Activated CD8-positive, alpha-beta memory T cell treated with anti-CD3 and anti-CD28 coated beads, Interleukin-2, amount 50 U/mL, for 24 hours (primary cell): Measurements from ENCODE around the gene LRRC8D.

Experiments used
- DNase-seq: peaks from one replicate; pipeline ENCODE4 v3.0.0-alpha.2; 2020; ENCODE audit errors: extremely low read depth

The LRRC8D gene

DNA sequence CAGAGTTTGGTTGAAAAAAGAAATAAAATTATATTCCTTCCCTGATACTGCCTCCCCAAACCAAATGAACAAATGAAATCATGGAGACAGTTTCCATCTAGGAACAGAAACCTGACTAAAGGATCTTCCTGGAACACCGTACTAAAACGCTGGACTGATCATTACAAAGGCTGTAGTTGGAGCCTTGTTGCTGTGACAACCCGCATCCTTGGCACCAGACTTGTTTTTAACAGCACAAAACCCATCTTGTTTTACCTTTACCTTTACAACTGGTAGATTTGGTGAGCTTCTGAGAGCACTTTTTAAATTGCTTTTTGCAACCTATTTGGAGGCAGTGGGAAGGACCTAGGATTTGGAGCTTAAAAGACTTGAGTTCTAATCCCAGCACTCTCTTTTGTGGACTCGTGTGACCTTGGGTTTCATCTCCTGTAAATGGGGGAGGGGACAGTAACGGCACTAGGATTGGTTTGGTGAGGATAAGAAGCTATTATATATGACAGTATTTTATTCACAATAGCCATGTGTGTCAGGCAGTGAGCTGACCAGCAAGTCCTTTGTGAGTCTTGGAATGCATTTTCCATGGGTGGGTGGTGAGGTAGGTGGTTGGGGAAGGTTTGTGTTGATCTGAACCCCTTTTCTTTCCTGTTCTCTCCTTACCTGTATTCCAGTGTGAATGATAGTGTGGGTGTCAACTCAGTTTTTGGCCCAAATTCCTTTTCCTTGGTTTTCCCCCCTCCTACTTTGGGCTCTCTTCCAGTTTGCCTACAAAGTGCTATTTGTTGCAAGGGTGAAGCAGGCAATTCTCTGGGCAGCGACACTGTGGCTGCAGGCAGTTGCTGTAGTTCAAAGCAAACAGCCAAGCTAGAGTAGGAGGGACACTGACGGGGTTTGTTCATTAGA lies 12.6 kb downstream of the LRRC8D start:
- DNase-seq = no peak

DNA sequence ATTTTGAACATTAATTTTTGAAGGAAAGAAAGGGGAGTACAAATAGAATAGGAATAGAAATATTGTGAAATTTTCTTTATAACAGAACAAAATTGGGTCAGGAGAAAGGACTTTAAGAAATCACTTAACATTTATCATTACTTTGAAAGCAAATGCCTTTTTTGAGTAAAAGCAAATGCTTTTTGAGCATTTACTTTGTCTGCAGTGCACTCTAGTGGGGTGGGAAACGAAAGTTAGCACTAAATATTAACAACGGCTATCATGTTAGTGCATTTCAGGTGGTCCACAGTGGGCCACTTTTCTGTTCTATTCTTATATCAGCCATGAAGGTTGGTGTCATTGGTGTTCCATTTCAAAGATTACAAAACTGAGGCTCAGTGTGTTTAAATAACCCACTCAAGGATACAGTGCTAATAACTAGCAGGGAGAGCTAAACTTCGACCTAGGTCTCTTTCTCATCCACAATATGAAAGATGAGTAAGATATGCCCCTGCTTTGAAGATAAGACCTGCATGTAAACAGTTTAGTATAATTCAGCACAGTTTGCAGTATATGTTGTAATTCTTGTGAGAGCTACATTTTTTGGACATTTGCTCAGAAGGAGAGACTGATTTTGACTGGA lies 13.4 kb downstream of the LRRC8D start:
- no peak for DNase-seq

DNA sequence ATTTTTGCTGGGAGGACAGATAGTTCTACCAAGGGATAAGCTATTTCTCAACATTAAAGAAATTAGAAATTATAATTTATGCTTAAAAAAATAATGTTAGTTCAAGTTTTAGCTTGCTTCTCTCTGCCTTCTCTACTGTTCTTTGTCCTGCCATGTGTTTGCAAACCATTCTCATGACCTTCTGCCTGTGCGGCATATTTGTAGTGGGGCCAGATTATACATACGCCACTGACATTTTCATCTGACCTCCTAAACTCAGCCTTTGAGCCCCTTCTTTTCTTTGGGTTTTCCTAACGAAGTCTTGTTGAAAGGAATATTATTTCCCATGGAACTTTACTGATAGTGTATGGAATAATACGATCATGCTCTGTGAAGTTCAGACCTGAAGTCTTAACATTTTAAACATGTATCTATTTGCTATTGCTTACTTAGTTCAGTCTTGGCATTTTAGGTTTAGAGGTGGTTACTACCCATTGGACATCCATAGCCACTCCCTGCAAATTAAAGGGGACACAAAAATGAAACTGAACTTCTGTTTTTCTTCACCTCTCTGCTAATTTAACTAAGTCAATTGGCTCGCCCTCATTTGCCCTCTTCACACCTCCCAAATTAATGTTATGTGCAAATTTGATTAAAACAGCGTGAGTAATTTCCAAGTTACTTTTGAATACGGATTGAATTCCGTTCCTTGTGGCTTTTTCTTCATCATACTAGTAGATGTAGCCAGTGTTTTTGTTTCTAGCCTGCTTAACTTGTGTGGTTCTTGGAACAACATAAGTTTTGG lies 15.6 kb downstream of the LRRC8D start:
- no peak for DNase-seq

DNA sequence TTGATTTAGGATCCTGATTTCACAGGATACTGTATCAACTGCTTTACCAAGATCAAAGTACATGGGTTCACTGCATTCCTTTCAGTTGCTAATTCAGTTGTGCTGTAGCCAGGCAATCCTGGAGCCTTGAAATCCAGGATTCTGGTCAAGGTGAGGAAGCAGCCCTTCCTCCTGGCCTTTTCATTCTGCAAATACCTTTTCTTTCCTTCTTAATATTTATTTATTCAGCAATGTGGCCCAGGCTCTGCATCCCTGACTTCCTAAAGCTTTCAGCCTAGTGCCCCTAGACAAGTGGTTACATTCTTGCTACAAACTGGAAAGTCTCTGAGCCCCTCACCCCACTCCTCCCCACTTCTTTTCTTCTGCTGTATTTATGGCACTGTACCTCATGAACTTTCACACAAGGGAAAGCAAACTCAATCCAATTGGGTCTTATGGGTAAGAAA lies 16.2 kb downstream of the LRRC8D start:
- no peak for DNase-seq

DNA sequence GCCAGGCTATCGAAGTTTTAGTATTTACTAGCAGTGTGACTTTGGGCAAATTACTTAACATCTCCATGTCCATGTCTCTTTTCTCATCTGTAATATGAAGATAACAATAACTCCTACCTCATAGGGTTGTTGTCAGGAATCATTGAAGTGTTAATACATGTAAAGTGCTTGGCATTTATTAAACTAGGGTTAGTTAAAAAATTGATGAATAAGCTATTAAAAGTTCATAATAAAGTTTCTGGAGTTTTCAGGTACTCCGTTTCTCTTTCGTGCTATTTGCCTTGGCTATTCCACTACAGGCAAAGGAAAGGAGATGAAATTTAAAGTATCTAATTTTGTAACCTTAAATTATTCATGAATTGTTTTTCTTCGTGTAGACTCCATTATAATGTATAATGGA lies 16.7 kb downstream of the LRRC8D start:
- no peak for DNase-seq

DNA sequence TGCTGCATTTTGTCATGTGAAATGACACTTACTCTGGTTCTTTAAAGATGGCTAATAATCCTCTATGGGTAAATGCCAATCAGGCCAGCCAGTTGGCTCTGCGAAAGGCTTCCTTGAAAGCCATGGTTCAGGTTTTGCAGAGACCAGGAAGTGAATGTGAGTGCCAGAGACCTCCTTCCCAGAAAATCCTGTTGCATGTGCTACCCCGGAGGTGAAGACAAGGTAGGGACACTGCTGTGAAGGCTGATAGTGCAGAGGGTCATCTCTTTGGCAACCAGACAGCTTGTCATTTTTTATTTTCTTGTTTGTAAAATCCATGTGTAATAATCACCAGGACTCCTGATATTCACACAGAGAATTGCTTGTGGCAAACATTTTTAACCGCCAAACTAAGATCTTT lies 18.7 kb downstream of the LRRC8D start:
- no peak for DNase-seq

DNA sequence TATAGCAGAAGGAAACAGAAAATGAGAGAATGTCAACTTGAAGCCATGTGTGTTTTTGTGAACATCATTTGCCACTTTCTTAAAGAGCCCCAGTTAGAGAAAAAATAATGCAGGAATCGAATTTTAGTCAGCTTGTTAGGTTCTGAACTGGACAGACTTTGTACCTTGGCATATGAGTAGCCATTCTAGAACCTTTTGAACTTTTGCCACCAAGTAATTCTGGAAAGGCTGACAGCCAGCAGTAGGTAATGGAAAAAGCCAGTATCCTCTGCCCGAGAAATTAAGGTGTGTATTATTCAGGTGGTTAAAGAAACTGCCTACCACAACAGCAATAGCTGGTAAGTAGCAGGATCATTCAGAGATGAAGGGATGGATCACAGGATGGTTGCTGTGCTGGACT lies 20.7 kb downstream of the LRRC8D start:
- DNase-seq = no peak

DNA sequence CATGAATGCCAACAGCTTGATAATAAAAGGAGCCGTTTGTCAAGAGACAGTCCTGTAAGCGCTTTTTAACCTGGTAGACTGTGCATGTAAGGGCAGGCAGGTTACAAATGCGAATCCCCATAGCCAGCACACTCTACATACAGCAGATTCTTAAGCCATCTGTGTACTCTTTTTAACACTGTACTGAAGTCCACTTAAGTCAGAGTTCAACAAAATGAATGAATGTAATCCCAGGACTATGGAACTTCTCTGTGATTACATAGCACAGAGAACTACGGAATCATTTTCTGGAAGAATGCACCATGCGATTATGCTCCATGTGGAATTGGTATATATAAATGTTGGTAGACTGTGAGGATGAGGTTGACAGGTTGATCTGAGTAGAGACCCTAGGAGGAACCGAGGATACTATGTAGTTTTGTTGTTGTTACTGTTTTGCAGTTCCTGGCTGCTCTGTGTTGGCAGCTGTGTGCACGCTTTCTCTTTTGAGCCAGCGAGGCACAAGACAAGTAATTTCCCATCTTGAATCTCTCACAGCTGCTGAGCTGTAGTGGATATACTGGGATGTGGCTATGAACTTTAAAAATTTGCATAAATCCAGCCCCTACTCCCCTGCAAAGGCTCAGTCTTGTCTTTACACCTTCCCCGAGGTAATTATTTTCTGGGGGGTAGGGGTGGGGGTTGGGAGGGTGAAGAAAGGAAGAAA lies 21.9 kb downstream of the LRRC8D start:
- no peak for DNase-seq

DNA sequence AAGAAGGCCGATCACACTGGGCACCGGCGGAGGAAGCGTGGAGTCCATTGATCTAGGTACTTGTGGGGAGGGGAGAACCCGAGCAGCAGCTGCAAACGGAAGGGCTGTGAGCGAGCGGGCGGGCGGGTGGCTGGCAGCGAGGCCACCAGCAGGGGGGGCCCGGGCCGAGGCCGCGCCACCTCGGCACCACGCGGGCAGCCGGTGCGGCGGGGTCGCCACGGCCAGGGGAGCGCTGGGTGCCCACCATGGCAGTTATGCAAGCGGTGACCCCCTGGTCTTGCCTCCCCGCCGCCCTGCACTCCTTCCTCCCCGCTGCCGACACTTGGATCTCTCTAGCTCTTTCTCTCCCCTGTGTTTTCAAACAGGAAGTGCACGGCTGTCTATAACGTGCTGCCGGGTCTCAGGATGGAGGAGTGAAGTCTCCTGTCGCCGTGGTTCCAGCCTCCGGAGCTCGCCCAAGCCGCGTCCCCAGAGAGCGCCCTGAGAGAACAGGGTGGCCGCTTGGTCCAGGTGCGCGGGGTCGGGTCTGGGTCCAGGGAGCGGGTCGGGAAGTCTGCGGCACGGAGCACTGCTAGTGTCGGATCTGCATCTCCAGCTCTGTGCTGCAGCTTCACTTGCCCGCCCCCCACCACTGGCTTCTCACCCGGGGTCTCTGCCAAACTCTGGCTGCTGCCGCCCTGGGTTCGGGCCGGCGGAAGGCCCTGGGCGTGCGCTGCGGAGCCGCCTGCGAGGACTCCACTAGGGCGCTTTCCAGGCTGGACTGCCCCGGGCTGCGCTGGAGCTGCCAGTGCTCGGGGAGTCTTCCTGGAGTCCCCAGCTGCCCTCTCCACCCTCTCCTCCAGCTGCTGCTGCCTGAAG lies 22.7 kb downstream of the LRRC8D start:
- no peak for DNase-seq

DNA sequence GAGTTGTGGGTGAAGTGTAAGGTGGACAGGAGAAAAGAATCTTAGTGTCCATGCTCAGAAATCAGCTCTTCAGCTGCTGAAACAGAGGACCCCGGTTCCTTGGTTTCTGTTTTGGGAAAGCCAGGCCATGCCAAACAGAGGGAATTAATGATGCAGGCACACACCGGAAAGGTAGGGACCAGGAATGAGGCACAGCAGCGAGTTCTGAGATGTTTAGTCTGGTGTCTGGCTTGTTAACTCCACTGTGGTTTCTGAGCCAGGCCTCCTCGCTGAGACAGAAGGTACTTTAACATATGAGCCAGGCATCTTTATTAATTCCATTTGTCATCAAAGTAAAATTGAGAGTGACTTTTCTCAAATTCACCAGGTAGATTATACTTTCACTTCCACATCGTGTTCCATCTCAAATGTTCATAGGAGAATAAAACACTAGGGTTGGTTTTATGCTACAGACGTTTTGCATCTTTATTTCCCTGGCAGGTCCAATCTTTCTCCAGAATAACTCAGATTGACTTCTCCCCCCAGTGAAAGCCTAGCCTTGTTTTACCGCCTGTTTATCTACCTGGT lies 23.5 kb downstream of the LRRC8D start:
- no peak for DNase-seq

DNA sequence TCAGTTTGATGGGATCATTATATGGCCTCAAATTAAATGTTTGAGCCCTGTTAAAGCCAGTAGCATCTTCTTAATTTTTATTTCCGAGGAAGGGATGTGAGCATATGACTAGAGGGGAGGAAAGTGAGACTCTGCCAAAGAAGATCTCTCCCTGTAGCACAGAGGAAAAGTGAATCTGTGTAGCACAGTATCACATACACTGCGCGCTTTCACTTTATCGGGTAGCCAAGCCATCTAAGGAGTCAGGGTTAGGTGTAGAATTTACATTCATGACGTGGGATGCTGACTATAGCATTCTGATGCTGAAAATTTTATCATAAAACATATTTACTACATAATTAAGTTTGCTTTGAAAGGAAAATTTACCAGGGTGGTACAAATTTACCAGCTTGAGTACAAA lies 24.0 kb downstream of the LRRC8D start:
- no peak for DNase-seq

DNA sequence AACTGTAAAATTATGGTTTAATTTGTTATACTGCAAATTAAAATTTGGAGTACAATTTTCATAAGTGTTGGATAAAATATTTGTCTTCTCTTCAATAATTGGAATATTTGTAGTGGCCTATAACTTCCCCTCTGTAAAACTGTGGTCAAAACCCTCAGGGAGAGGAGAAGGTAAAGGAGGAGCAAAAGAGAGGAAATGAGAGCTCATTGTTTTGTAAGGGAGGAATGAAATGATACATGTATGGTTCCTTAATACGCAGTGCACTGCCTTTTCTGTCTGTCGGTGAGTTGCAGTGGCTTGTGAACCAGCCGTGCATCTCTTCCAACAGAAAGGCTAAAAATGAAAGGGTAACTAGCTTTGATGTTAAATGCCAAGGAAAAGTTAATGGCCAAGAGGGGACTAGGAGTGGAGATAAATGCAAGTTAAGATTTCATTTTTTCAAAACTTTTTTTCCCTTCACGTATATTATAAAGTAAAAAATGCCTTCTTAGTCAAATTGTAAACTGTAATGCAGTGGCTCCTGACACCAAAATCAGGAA lies 26.4 kb downstream of the LRRC8D start:
- no peak for DNase-seq

DNA sequence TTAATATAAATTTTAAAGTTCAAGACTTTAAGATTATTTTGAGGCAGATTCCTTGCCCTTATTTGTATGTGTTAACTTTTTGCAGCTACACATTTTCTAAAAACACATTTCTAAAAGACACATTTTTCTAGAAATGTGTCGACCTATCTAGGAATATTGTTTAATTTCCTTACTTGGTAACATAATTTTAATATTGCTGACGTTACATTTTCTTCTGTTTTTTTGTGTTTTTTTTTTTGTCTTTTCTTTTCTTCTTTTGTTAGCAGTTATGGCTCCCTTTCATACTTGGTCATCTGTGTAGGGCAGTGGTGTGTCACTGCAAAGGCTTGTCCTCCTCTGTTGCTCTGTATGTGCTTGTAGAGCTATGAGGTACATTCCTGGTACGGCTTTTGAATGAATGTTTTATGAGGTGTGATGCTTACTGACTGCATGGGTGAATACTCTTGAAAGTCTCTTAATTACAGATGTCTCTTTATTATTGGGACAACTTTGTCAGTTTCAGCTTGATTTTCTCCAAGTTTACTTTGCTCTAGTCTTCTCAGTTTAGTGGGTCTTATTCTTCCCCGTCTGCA lies 30.1 kb downstream of the LRRC8D start:
- no peak for DNase-seq

DNA sequence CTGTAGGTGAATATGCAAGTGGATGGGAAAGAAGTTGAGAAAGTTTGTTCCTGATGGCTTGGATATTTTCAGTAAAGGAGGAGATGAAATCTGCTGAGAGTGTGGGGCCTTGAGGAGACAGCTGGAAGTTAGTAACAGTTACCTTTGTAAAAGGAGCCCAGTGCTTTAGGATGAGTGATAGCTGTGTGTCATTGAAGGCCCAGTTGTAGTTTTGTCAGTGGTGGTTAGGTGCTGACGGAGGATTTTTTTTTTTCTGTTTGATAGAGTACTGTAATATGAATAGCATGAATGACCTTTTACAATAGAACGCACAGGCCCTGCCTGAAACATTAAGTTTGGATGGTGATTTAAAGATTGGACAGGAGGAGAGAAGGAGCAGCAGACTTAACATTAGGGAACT lies 33.3 kb downstream of the LRRC8D start:
- no peak for DNase-seq

DNA sequence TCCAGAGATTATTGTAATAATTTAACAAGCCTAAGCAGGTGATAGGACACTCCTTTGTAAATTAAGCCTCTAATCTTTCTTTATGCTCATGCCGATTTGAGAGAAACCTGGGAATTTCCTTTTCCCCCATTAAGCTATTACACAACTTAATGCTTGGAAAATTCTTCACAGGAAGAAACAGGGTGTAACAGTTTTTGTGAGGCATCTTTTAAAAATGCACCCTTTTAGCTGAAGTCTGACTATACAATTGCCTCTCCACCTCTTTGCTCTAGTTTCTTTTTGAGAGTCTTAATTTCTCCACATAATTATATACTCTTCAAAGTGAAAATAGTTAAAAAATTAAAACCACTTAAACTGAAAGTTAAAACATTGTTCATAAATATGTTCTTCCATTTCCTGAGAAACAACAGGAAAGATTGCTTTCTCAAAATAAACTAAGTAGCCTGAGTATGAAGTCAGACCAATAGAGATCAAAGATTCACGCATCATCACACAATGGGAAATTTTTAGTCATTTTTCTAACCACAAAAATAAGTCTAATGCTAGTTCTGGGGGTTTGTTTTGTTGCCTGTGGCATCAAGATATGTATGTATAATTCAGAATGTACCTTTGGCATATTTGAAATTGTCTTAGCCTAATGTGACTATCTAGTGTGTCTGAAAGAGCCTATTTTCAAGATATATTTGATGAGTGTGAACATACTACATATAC lies 34.7 kb downstream of the LRRC8D start:
- no peak for DNase-seq

DNA sequence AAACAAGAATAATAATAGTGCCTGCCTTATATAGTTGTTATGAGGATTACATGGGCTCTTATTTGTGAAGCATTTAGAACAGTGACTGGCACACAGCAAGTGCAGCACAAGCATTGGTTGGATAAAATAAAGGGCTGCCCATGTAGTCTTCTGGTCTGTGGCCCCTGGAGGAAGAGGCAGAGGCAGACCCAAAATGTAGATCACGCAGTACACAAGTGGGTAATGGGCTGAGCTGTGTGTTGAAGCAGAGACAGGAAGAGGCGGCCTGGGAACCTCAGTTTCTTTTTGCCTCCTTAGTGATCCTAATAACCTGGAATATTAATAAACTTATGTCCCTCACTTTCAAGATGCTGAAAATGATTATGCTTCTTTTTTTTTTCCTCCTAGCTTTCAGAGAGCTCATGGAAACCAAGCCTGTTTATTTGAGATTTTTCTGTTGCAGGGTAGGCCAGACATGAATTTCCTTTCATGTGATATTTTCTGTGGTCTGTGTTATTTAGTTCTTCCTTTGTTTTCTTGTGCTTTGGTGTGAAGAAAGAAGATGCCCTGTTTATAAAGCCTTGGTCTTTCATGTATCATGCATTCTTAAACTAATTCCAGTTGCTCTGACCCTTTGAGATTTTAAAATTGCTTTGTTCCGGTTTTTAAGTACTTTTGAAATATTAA lies 42.5 kb downstream of the LRRC8D start:
- DNase-seq = no peak

DNA sequence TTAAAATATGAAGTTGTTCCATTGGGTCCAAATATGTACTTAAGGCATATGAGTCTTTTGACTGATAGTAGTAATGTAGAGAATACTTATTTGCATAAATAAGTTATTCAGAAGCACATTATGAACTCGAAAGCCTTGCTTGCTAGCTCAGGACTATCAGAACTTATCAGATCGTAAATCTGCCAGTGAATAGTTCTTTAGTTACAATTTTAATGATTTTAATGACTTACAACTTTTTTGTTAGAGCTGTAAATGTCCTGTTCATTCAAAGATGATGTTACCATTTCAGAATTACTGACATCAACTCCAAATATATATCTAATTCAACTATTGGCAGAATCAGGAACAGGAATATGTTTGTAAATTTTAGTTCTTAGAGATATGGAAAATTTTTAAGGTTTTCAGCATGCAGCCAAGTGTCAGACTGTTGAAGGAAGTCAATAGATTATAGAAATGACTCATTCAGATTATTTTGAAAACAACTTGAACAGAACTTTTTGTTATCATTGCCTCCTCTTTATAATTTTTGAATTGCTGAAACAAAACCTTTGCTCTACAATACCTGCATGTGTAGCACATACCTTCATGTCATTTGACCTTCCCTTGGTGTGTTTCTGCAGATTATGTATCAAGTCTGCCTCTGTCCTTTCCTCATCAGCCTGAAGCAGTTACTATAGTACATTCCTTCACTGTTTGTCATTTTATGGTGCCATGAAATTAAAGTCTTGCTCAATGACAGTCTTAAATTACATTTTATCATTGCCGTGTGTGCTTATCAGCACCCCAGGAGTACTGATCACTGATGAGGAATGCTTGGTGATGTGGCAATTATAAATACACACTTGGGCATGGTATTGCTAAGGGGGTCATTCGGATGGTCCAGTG lies 44.9 kb downstream of the LRRC8D start:
- no peak for DNase-seq

DNA sequence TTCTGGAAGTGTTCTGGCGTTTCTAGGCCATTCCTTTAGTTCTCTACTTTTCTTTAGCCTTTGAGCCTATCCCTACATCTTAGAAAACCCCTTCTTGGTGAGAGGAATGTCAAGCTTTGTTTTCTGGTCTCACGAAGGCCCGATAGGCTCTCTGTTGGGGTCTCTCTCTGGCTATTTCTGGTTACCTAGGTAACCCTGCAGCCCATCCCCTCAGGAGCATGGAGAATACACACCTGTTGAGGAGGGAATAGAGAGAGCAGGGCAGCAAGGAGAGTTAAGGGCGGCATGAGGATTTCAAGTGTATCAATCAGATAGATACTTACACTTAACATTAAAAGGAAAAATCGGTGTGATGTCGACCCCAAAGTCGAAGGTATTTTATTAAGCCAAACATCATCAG lies 45.7 kb downstream of the LRRC8D start:
- DNase-seq = no peak
